ENCODE data around the gene TNK1.
"Not testable (repeated sequence)": the region's sequence is repeated elsewhere in the genome, so short reads cannot be mapped to it uniquely, and the experiment has no call there.

The TNK1 gene

GRCh38 chr17:7380855-7381683, at the start of gene TNK1:
Gene TNK1, plus strand, starts transcription at chr17:7381089. Its CDS starts 1,838 bp downstream, at chr17:7382927.
- no peak for DNase-seq (ENCODE audit: low read depth)

DNA sequence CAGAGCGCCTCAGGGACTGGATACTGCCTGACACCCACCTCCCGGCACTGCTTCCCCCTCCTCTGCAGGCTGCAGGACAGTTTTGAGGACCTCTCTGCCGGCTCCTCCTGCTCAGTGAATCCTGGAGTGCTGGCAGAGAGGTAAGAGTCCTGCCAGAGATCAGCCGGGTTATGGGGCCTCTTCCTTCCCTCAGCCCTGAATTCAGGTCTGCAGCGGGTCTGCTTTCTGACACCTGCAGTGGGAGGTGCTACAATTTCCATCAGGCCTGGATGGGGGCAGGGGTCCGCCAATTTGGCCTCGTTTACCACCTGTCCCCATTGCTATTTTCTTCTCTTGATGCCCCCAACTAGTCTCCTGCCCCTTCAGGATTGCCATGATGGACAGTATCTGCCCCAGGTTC, 48.8 kb upstream of the TNK1 start:
- DNase-seq (ENCODE audit: low read depth): no peak

- not testable (repeated sequence) for DNase-seq (ENCODE audit: low read depth)
These were observed 48.3 kb upstream of the TNK1 start for GRCh38 chr17:7332600-7333069.

DNA sequence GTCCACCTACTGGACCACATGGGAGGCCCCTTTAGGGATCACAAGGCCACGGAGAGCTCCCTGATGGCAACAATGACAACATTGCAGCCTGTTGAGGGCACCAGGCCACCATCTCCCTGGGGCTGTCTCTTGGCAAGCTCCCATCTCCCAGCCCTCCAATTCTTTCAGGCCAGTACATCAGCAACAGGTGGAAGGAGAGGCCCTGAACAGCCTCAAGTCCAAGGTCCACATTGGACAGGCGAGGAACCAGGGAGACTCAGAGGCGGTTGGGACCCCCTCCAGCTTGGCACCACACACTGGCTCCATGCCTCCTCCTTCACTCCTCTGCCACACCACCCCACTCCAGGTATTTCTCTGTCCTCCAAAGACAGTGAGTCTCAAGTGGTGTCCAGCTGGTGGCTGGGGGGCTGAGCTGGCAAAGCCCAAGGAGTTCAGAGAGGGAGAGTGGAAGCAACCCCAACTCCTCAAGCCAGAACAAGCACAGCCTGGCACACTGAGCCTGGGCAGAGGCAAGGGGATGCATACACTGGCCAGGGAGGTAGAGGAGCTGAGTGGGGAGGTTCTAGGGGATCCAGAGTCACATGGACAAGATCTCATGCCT, 45.9 kb upstream of the TNK1 start:
- DNase-seq (ENCODE audit: low read depth): no peak

DNA sequence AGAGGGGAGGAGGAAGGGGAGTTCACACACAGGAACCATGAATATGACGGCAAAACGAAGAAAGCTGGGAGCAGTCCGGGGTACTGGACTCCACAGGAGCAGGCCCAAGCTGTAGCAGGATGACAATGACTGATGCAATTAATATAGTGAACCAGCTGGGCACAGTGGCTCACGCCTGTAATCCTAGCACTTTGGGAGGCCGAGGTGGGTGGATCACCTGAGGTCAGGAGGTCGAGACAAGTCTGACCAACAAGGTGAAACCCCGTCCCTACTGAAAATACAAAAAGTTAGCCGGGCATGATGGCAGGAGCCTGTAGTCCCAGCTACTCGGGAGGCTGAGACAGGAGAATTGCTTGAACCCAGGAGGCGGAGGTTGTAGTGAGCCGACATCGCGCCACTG, 45.1 kb upstream of the TNK1 start:
- not testable (repeated sequence) for DNase-seq (ENCODE audit: low read depth)

DNA sequence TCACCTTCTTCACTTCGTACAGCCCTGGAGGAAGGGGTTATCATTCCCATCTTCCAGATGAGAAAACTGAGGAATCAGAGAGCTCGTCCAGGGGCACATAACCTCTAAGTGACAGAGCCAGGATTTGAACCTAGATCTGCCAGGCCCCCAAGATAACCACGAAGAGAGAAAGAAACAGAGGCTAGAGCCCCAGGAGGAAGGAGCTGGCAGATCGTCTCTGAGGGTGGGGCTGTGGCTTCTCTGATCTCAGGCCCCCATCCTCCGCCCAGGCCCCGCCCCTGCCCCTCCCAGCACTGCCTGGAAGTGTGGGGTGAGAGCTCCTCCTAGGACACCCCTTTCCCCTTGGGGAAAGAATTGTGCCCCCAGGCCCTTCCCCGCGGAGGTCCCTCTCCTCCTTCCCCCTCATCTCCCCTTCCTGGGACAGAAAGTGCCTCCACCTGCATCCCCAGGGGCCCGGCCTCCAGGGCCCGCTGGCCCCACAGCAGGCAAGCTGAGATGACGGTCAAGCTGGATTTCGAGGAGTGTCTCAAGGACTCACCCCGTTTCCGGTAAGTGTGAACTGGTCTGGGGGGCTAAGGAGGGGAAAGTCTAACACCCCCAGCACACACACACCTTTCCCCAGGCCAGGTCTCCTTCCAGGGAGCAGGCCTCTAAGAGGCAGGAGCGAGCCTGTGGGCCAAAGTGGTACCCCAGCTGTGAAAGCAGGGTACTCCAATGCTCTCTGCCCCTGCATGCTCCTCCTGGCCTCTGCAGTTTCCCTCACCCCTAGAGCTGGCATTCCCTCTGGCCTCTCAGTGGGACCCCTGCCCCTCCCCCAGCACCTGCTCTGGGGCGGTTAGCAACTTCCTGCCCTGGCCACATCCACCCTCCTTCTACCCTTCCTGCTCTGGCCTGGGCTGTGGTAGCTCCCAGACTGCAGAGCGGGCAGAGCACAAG, 44.4 kb upstream of the TNK1 start, which contains the start of gene ACAP1:
Gene ACAP1, plus strand, starts transcription at position 290 of the 936 bp plus-strand sequence. Its CDS starts 206 bp downstream, at position 496.
- DNase-seq (ENCODE audit: low read depth): no peak

DNA sequence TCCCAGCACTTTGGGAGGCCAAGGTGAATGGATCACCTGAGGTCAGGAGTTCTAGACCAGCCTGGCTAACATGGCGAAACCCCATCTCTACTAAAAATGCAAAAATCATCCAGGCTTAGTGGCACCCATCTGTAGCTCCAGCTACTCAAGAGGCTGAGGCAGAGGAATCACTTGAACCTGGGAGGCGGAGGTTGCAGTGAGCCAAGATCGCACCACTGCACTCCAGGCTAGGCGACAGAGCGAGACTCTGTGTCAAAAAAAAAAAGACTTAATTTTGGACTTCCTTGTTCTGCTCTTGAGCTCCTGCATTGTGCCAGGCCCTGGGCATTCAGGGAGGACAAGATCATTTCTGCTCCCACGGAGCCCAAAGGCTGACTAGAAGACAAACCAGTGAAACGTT, 43.3 kb upstream of the TNK1 start:
- DNase-seq (ENCODE audit: low read depth): not testable (repeated sequence)

DNA sequence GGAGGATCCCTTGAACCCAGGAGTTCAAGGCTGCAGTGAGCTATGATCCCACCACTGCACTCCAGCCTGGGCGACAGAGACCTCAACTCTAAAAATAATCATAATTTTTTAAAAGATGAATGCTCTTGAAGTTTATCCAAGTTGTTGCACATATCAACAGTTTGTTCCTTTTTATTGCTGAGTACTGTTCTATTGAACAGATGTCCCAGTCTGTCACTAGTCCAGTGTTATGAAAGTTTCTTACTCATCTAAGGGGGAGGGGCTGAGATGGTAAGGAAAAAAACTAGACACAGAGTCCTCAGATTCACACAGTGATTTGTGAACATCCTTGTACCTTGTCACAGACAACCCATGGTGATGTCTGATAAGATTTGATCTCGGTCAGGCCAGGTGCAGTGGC, 40.7 kb upstream of the TNK1 start:
- no peak for DNase-seq (ENCODE audit: low read depth)

DNA sequence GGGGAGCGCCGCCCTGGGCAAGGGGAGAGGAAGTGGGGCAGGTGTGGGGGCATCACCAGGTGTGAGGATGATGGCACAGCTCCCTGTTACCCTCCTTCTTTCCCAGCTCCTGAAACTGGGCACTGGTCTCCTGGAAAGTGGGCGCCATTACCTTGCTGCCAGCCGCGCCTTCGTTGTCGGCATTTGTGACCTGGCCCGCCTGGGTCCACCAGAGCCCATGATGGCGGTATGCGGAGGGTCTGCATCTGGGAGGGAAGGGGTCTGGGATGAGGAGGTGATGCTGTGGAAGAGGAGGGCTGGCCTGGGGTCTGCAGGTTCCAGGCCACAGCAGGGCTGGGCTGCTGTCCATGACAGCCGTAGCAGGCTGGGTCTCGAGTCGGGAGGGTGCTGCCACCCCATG, 39.0 kb upstream of the TNK1 start:
- no peak for DNase-seq (ENCODE audit: low read depth)

GRCh38 chr17:7343250-7343649, 37.6 kb upstream of the TNK1 start:
- no peak for DNase-seq (ENCODE audit: low read depth)

DNA sequence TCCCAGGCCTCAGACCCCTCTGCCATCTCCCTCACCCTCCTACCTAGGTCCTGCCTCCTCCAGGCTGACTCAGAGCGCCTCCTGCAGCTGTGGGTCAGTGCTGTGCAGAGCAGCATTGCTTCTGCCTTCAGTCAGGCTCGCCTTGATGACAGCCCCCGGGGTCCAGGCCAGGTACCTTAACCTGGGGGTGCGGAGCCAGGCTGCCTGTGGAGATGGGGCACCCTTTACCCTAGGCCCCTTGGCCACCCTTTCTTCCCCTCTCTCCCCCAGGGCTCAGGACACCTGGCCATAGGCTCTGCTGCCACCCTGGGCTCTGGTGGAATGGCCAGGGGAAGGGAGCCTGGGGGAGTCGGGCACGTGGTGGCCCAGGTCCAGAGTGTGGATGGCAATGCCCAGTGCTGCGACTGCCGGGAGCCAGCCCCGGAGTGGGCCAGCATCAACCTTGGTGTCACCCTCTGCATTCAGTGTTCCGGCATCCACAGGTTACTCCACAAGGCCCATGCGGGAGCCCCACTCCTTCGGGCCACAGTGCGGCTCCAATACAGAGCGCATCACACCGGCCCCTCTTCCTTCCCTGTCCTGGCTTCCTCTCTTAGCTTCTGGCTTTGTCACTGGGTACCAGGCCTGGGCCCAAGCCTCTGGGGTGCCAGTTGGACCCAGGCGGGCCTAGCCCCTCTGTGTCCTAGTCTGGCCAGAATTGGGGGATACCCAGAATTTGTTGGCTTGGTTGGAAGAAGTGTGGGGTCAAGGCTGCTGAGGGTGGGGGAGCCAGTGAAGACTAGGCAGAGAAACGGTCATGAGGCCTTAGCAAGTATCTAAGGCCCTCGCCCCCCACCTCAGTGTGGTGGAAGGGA, 33.9 kb upstream of the TNK1 start:
- DNase-seq (ENCODE audit: low read depth): no peak

DNA sequence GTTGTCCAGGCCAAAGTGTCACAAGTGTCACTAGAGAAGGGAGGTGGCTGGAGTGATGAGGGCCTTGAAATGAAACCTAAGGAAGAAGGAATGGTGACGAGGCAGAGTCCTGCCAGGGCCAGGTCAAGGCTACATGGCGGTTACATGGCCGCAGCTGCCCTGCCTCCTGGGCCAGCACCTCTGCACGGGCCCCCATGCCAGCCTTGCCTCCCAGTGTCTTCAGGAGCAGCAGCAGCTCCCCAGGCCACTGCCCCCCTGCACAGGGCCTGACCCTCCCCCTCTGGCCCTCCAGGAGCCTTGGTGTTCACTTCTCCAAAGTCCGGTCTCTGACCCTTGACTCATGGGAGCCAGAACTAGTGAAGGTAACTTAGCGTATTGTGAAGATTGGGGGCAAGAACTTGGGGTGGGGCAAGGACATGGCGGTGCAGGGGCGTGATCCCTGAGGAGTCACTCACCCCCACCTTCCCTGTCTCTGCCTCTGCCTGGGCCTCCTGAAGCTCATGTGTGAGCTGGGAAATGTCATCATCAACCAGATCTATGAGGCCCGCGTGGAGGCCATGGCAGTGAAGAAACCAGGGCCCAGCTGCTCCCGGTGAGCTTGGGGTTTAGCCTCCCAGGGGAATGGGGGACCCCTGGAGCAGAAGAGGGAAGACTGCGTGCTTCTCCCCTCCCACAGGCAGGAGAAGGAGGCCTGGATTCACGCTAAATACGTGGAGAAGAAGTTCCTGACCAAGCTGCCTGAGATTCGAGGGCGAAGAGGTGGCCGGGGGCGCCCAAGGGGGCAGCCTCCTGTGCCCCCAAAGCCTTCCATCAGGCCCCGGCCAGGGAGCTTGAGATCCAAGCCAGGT, 33.0 kb upstream of the TNK1 start:
- no peak for DNase-seq (ENCODE audit: low read depth)

DNA sequence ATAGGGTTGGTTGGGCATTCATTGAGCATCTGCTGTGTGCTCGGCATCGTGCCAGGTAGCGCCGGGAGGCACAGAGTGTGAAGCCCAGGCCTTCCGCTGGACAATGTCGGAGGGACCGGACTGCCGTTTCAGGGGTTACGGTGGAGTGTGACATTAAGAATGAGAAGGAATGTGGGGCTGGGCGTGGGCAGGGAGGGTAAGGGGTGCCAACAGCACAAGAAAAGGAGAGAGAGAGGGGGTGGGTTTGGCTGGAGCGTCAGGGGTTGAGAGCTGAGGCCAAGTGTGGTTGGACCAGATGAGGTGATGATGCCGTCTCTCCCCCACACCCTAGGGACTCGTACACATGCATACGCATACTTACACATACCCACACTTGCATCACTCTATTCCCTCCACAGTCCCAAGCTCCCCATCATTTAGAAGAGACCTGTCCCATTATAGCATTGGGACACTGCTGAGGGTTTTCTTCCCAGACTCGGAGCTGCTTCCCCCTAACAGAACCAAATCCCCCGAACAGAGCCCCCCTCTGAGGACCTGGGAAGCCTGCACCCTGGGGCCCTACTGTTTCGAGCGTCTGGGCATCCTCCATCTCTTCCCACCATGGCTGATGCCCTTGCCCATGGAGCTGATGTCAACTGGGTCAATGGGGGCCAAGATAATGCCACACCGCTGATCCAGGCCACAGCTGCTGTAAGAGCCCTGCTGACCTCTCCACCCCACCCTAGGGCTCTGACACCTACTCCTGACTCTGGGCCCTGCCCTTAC, 32.2 kb upstream of the TNK1 start:
- no peak for DNase-seq (ENCODE audit: low read depth)

GRCh38 chr17:7351665-7352502, 29.0 kb upstream of the TNK1 start, which contains the start of gene KCTD11:
Gene KCTD11, plus strand, starts transcription at chr17:7352162.
- DNase-seq (ENCODE audit: low read depth): peak; percentile 88

DNA sequence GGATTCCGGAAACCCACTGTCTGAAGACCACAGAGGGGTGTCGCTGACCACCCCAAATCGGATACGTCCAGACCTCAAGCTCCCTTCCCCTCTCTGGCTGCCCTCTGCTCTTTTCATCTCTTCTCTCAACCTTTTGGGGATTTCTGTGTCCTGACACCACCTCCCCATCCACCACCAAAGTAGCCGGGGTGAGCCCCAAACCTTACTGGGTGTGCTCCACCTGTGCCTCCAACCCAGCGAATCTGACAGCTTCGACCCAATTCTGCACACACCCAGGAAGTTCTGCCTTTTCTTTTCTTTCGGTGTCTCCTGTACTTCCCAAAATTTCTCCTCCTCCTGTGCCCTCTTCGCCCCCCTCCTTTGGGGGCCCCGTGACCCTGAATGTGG, 28.4 kb upstream of the TNK1 start:
- no peak for DNase-seq (ENCODE audit: low read depth)

DNA sequence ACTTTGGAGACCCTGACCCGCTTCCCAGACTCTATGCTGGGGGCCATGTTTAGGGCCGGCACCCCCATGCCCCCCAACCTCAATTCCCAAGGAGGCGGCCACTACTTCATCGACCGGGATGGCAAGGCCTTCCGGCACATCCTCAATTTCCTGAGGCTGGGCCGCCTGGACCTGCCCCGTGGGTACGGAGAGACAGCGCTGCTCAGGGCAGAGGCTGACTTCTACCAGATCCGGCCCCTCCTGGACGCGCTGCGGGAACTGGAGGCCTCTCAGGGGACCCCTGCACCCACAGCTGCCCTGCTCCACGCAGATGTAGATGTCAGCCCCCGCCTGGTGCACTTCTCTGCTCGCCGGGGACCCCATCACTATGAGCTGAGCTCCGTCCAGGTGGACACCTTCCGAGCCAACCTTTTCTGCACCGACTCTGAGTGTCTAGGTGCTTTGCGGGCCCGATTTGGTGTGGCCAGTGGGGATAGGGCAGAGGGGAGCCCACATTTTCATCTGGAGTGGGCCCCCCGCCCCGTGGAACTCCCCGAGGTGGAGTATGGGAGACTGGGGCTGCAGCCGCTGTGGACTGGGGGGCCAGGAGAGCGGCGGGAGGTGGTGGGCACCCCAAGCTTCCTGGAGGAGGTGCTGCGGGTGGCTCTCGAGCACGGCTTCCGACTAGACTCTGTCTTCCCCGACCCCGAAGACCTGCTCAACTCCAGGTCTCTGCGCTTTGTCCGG, 27.8 kb upstream of the TNK1 start:
- no peak for DNase-seq (ENCODE audit: low read depth)

DNA sequence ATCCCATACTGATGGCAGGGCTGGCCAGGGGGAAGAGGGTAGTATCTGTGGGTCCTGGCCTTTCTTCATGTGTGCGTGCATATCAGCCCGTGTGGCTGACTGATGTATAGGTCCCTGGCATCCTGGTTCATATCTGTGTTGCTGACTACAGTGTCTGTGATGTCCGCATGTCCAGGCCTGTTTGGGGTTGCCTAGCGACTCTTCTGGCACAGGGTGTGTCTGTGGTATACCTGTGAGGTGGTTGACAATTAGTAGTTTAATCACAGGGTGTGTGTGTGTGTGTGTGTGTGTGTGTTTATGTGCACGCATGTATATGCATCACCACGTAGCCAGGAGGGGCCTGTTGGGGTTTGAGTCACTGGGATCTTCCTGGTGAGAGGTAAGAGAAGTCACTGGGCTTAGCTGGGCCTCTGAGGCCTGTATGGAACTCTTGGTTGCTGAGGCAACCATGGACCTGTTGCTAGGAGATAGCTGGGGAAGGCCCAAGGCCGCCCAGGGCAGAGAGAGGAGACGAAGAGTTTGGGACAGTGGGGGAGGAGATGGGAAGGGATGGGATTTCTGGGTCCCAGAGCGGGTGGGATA, 26.5 kb upstream of the TNK1 start:
- no peak for DNase-seq (ENCODE audit: low read depth)

- no peak for DNase-seq (ENCODE audit: low read depth)
These were observed 25.8 kb upstream of the TNK1 start, which contains the start of gene TMEM95 for GRCh38 chr17:7355053-7355452. Gene TMEM95, plus strand, starts transcription at chr17:7355156. Its CDS starts 49 bp downstream, at chr17:7355205.

Data from GM04504 (cell line).